K562 (cell line): ENCODE data around the gene CDC42EP5. TPM values are rescaled to one million over a fixed set of nuclear protein-coding genes. Genes with fewer than 3 reads are reported as not detected.
A peak's percentile ranks its signal among the peaks of the same experiment; 100 is the strongest.

Source experiments
- ATAC-seq: fragments of 200-7000 bp; cut with Tn5 transposase; 3 replicates; pipeline ENCODE4 v1.9.1; 2020; ENCODE audit warnings: moderate library complexity
- Bru-seq: library from RNA; stranded (reverse); fragments of 400-500 nt; gene quantifications from one replicate; lab custom pipeline; 2021; lab: Mats Ljungman, UMichigan
- BruChase-seq, 2 experiments: library from RNA; stranded (reverse); fragments of 400-500 nt; gene quantifications; one replicate each; lab custom pipeline; 2021; lab: Mats Ljungman, UMichigan
- BruUV-seq: library from RNA; stranded (reverse); fragments of 400-500 nt; replicated peaks from 2 replicates; lab custom pipeline; 2021; lab: Mats Ljungman, UMichigan
- CTCF ChIA-PET: fragments of 300-600 bp; formaldehyde crosslinking; extraction: SDS; loops from one replicate; lab custom pipeline; 2021; ENCODE audit warnings: low intra/inter-chr PET ratio; lab: Yijun Ruan, JAX
- POLR2A ChIA-PET: fragments of 300-600, 350-650 bp; sonication (Branson Sonifier 250); formaldehyde crosslinking; extraction: SDS; loops from one replicate; lab custom pipeline; 2021; ENCODE audit warnings: antibody characterized with exemption, inconsistent platforms; lab: Yijun Ruan, JAX
- DNase-seq, 4 experiments: peaks; one replicate each; pipeline versions ENCODE4 v3.0.0 to v3.0.0-alpha.2; 2011 to 2018; ENCODE audit warnings: low spot score in 3 of 4, mixed read lengths in 3 of 4; ENCODE audit errors: extremely low read depth in 1 of 4
- FAIRE-seq: peaks from 2 replicates; lab custom pipeline; 2011; peaks lifted over from hg19 to GRCh38; lab: Jason Lieb, UNC
- H2AFZ ChIP-seq: 2 replicates; pipeline ENCODE4 v1.6.0; 2011; ENCODE audit warnings: low read depth, low read length, control low read depth, inconsistent platforms
- H3K27ac ChIP-seq: fragments of 200-600 bp; 3 replicates; pipeline ENCODE4 v1.8.0; 2011; ENCODE audit warnings: low read depth, mild to moderate bottlenecking, control low read depth, inconsistent platforms, low read length, moderate library complexity, mixed read lengths; ENCODE audit errors: extremely low read depth
- H3K27me3 ChIP-seq, 2 experiments: fragments of 300-600 bp in 1 of 2; 2 replicates in 1 of 2; 3 replicates in 1 of 2; pipeline versions ENCODE4 v1.6.0 to v1.8.0; 2011; ENCODE audit warnings: inconsistent platforms in 2 of 2, low read length in 2 of 2, mild to moderate bottlenecking in 1 of 2, mixed read lengths in 1 of 2, moderate library complexity in 1 of 2; ENCODE audit not compliant: control insufficient read depth in 2 of 2, insufficient read depth in 2 of 2
- H3K36me3 ChIP-seq: fragments of 300-600 bp; 3 replicates; pipeline ENCODE4 v1.8.0; 2011; ENCODE audit warnings: mild to moderate bottlenecking, low read length, inconsistent platforms; ENCODE audit not compliant: control insufficient read depth, insufficient read depth
- H3K4me1 ChIP-seq, 2 experiments: fragments of 200-600 bp in 1 of 2; replicated peaks in 1 of 2; 2 replicates in 1 of 2; 3 replicates in 1 of 2; pipeline versions ENCODE4 v1.5.1 to v1.8.0; 2011; ENCODE audit warnings: inconsistent platforms in 2 of 2, low read length in 2 of 2, mild to moderate bottlenecking in 1 of 2, mixed read lengths in 1 of 2, moderate library complexity in 1 of 2; ENCODE audit not compliant: control insufficient read depth in 2 of 2, insufficient read depth in 2 of 2
- H3K4me2 ChIP-seq: 2 replicates; pipeline ENCODE4 v1.6.1; 2011; ENCODE audit warnings: low read length, control low read depth, inconsistent platforms, mixed read lengths; ENCODE audit not compliant: insufficient read depth
- H3K4me3 ChIP-seq: fragments of 200-600 bp; sonication (generic), shearing (Covaris generic); 2 replicates; pipeline ENCODE4 v1.5.1; 2016; ENCODE audit warnings: control low read depth, inconsistent platforms
- H3K79me2 ChIP-seq: fragments of 200-600 bp; 3 replicates; pipeline ENCODE4 v1.8.0; 2011; ENCODE audit warnings: low read length, inconsistent platforms; ENCODE audit not compliant: control insufficient read depth, insufficient read depth
- H3K9ac ChIP-seq, 2 experiments: 2 replicates each; pipeline versions ENCODE4 v1.6.0 to v1.6.1; 2011; ENCODE audit warnings: low read depth in 2 of 2, low read length in 2 of 2, control low read depth in 1 of 2, inconsistent platforms in 1 of 2, mild to moderate bottlenecking in 1 of 2, mixed read lengths in 1 of 2; ENCODE audit not compliant: insufficient read depth in 1 of 2
- H3K9me1 ChIP-seq: one replicate; pipeline ENCODE4 v1.6.0; 2011; ENCODE audit warnings: inconsistent platforms, mild to moderate bottlenecking, low read length, moderate library complexity; ENCODE audit not compliant: control insufficient read depth, insufficient read depth
- H3K9me3 ChIP-seq: replicated peaks from 2 replicates; pipeline ENCODE4 v1.5.1; 2011; ENCODE audit warnings: low read depth, low read length, inconsistent platforms; ENCODE audit not compliant: control insufficient read depth, insufficient read depth
- H4K20me1 ChIP-seq: replicated peaks from 2 replicates; pipeline ENCODE4 v1.6.1; 2011; ENCODE audit warnings: low read length, inconsistent platforms, mixed read lengths; ENCODE audit not compliant: control insufficient read depth, insufficient read depth
- BCOR ChIP-seq: fragments of 450-650 bp; IDR thresholded peaks from 2 replicates; pipeline ENCODE4 v1.6.1; 2016
- GABPB2 ChIP-seq: fragments of 250-450 bp; sonication (Bioruptor Pico); conservative IDR thresholded peaks from 2 replicates; pipeline ENCODE4 v1.5.1; 2021; ENCODE audit warnings: mild to moderate bottlenecking
- KLF6 ChIP-seq: fragments of 250-450 bp; sonication (Bioruptor Pico); IDR thresholded peaks from 2 replicates; pipeline ENCODE4 v1.4.0; 2020; ENCODE audit warnings: mild to moderate bottlenecking, moderate library complexity, borderline replicate concordance
- NRF1 ChIP-seq, 2 experiments: fragments of 450-650 bp; IDR thresholded peaks in 1 of 2; conservative IDR thresholded peaks in 1 of 2; 2 replicates each; pipeline ENCODE4 v1.6.1; 2014; ENCODE audit warnings: mild to moderate bottlenecking in 2 of 2
- POLR3G ChIP-seq: IDR thresholded peaks from 2 replicates; pipeline ENCODE4 v1.6.1; 2011; ENCODE audit not compliant: insufficient read length, insufficient replicate concordance; ENCODE audit errors: extremely low read depth
- PRMT5 ChIP-seq: sonication (generic); formaldehyde crosslinking; IDR thresholded peaks from 2 replicates; pipeline ENCODE4 v1.5.0; 2020; ENCODE audit warnings: missing genetic modification reagents
- PURB ChIP-seq: sonication (generic); formaldehyde crosslinking; IDR thresholded peaks from 2 replicates; pipeline ENCODE4 v1.9.0; 2021; ENCODE audit warnings: low read depth, mild to moderate bottlenecking, missing genetic modification reagents
- TAF9B ChIP-seq: fragments of 450-650 bp; IDR thresholded peaks from 2 replicates; pipeline ENCODE4 v1.6.1; 2018; ENCODE audit warnings: mild to moderate bottlenecking; ENCODE audit not compliant: partially characterized antibody
- VEZF1 ChIP-seq: fragments of 200-800 bp; sonication (Bioruptor generic); IDR thresholded peaks from 2 replicates; pipeline ENCODE4 v1.6.1; 2017; ENCODE audit warnings: missing genetic modification characterization, missing compliant biosample characterization
- WHSC1 ChIP-seq: IDR thresholded peaks from one replicate; pipeline ENCODE4 v1.6.1; 2012; ENCODE audit warnings: low read length, control low read depth, inconsistent platforms
- ZBTB7A ChIP-seq: IDR thresholded peaks from 2 replicates; pipeline ENCODE4 v1.6.1; 2011; ENCODE audit warnings: low read depth, mild to moderate bottlenecking, low read length, moderate library complexity, borderline replicate concordance; ENCODE audit not compliant: control insufficient read depth
- ZFP36 ChIP-seq: fragments of 150-350 bp; IDR thresholded peaks from 2 replicates; pipeline ENCODE4 v1.6.1; 2018; ENCODE audit warnings: low read length, low read depth; ENCODE audit not compliant: partially characterized antibody
- ZKSCAN1 ChIP-seq: fragments of 150-350 bp; IDR thresholded peaks from 2 replicates; pipeline ENCODE4 v1.6.1; 2016; ENCODE audit warnings: low read depth, low read length
- ZNF12 ChIP-seq: sonication (generic); formaldehyde crosslinking; IDR thresholded peaks from 2 replicates; pipeline ENCODE4 v1.4.0; 2020; ENCODE audit warnings: mild to moderate bottlenecking, missing genetic modification reagents
- ZNF277 ChIP-seq: fragments of 250-450 bp; sonication (Bioruptor Pico); IDR thresholded peaks from 2 replicates; pipeline ENCODE4 v1.8.0; 2022; ENCODE audit warnings: inconsistent platforms, mild to moderate bottlenecking, moderate library complexity, borderline replicate concordance
- WGBS: fragments of 100-300 bp; shearing (Covaris generic); methylation state at CpG from one replicate; pipeline ENCODE4 v1.1.6; 2016; ENCODE audit warnings: low coverage, mixed read lengths; ENCODE audit not compliant: insufficient coverage; ENCODE audit errors: missing lambda C conversion rate; 5-methylcytosine and 5-hydroxymethylcytosine counted together
- in situ Hi-C: fragments of 300-500 bp; cut with MboI; formaldehyde crosslinking; loops from 4 replicates; pipeline ENCODE4 v1.15.0; 2018; ENCODE audit warnings: inconsistent platforms, mixed read lengths
- intact Hi-C: fragments of 100-400 bp; cut with micrococcal nuclease; formaldehyde crosslinking; loops from 2 replicates; pipeline ENCODE4 v1.14.2; 2022
- long read RNA-seq, 3 experiments: library from polyadenylated mRNA in 2 of 3; library from RNA in 1 of 3; unstranded in 2 of 3; stranded (forward) in 1 of 3; transcript quantifications; one replicate each; pipeline ENCODE4 v2.0.0, GENCODE V29; 2019 to 2022
- polyA minus RNA-seq, 3 experiments: library from RNA; depleted of rRNA, polyadenylated mRNA; stranded (reverse); fragments of >200 nt; gene quantifications; 2 replicates each; pipeline ENCODE4 v1.2.3, GENCODE V29; 2011
- polyA plus RNA-seq, 8 experiments: library from polyadenylated mRNA; depleted of rRNA in 4 of 8; stranded (reverse) in 5 of 8; unstranded in 3 of 8; fragments of >200 nt; fragmentation: Nextera tagmentation in 2 of 8; fragmentation: Illumina TruSeq in 1 of 8; extraction: Ambion mirVana in 2 of 8; extraction: Trizol in 1 of 8; gene quantifications; 2 replicates each; pipeline versions ENCODE4 v1.2.1 to v1.2.3, GENCODE V29; 2011 to 2014; ENCODE audit warnings: inconsistent platforms in 1 of 8, missing spikeins in 1 of 8
- total RNA-seq, 7 experiments: library from RNA; depleted of rRNA in 6 of 7; stranded (reverse); fragments of >200 nt in 6 of 7; fragmentation: Illumina TruSeq in 2 of 7; extraction: Trizol in 2 of 7; gene quantifications; 2 replicates each; pipeline versions ENCODE4 v1.2.1 to v1.2.3, GENCODE V29; 2011 to 2021; ENCODE audit warnings: low replicate concordance in 1 of 7

The CDC42EP5 gene
- total RNA-seq (2011; cell fraction: chromatin; rRNA removed; ENCODE audit: low replicate concordance) = not detected in 2 replicates
- not detected in 2 replicates for total RNA-seq (2011; cell fraction: nucleolus; rRNA removed)
- not detected in 2 replicates for total RNA-seq (2011; cell fraction: nucleoplasm; rRNA removed)
- total RNA-seq (2014; rRNA removed) = not detected in 2 replicates
- not detected in 2 replicates for total RNA-seq (2014; rRNA removed; fragmentation: Illumina TruSeq; extraction: Trizol)
- total RNA-seq (2015; rRNA removed; fragmentation: Illumina TruSeq; extraction: Trizol) = not detected in 2 replicates
- total RNA-seq (2021) = 0.29 and 0.38 TPM in 2 replicates
- 0.09 and 0.15 TPM in 2 replicates for polyA plus RNA-seq (2011; rRNA removed)
- 0.67 TPM in 1 of 2 replicates, not detected in the other for polyA plus RNA-seq (2011; cell fraction: cytosol; rRNA removed)
- polyA plus RNA-seq (2011; cell fraction: nucleus; rRNA removed) = 0.14 and 0.54 TPM in 2 replicates
- 0.32 and 0.38 TPM in 2 replicates for polyA plus RNA-seq (2012)
- polyA plus RNA-seq (2014; fragmentation: Illumina TruSeq; extraction: Trizol) = not detected in 2 replicates
- not detected for polyA plus RNA-seq (2014; fragmentation: Nextera tagmentation; extraction: Ambion mirVana)
- 0.96 TPM in 1 of 2 replicates, not detected in the other for polyA plus RNA-seq (2014; rRNA removed)
- polyA minus RNA-seq (2011; rRNA and poly(A)+ RNA removed) = not detected in 2 replicates
- not detected in 2 replicates for polyA minus RNA-seq (2011; cell fraction: cytosol; rRNA and poly(A)+ RNA removed)
- not detected in 2 replicates for polyA minus RNA-seq (2011; cell fraction: nucleus; rRNA and poly(A)+ RNA removed)
- Bru-seq, nascent RNA = percentile 22 among the genes with signal in this experiment
- BruChase-seq, experiment 1, labeled RNA remaining after a 2-hour chase = not detected
- BruChase-seq, experiment 2, labeled RNA remaining after a 6-hour chase = not detected
- long read RNA-seq, experiment 1 = 0 reads
- long read RNA-seq, experiment 2 = 0 reads
- long read RNA-seq, experiment 3 = 0 reads

GRCh38 chr19:54473071-54473891 lies at the start of gene CDC42EP5:
CDC42EP5 (minus strand) TSS chr19:54473296; CDS start chr19:54465547, 7,749 bp downstream.
- no peaks in the 10 kb centered on the region for H3K9me1 ChIP-seq
- 0 out of 2 replicates have a peak within 1 kb of the TSS, but pooled peaks have one; percentile 45 for H2AFZ ChIP-seq
- in situ Hi-C loops = no loop called here
- 0 out of 2 replicates have a peak, but pooled peaks cover 5% of the 10 kb centered on the region for H4K20me1 ChIP-seq
- H3K36me3 ChIP-seq = no peaks in the 10 kb centered on the region
- H3K27ac ChIP-seq = no peak within 1 kb of the TSS
- H3K9ac ChIP-seq = peak within 1 kb of the TSS in 1 of 2 experiments; percentile 13; a peak in 1 of 4 replicates
- FAIRE-seq (no peak), DNase-seq (peak; percentile 43 to 58 (median 52)), ATAC-seq (peak; percentile 77)
- POLR2A ChIA-PET = interaction anchor here (0.5 to 1.2 kb wide), 4 partner anchors 10 to 848 kb away, joined by 3 to 15 read pairs (median 4); partner anchors contain the start of gene LENG9
- peaks cover 13 to 42% of the 10 kb centered on the region in 2 experiments for H3K27me3 ChIP-seq
- WGBS = 4% methylated on average over 7 of the region's 14 CpGs
- no peaks in the 10 kb centered on the region for H3K9me3 ChIP-seq
- peaks cover 0 to 20% of the 10 kb centered on the region in 2 experiments; a peak in 2 of 5 replicates for H3K4me1 ChIP-seq
- intact Hi-C loops = no loop called here
- no peak within 1 kb of the TSS for H3K4me2 ChIP-seq
- CTCF ChIA-PET = no interaction called here
- no peak within 1 kb of the TSS for H3K4me3 ChIP-seq
- no peaks in the 10 kb centered on the region for H3K79me2 ChIP-seq
- BruUV-seq = no TSS peak
- TF ChIP-seq WHSC1 = no peak
- no peak for TF ChIP-seq GABPB2
- TF ChIP-seq ZKSCAN1 = no peak
- TF ChIP-seq NRF1 (conservative IDR thresholded peaks at IDR 0.05 in 1 of 2, IDR thresholded peaks at IDR 0.05 in 1 of 2) = peak in 1 of 2 experiments; percentile 16; a peak in 1 of 4 replicates
- no peak for TF ChIP-seq PURB (CRISPR knock-in tag)
- TF ChIP-seq BCOR = no peak
- TF ChIP-seq VEZF1 (CRISPR knock-in tag) = peak; percentile 41
- TF ChIP-seq ZBTB7A = peak; percentile 57; the same call in 1 of the 2 replicates
- TF ChIP-seq PRMT5 = no peak
- TF ChIP-seq ZFP36 = no peak
- TF ChIP-seq ZNF277 = no peak
- no peak for TF ChIP-seq KLF6 (CRISPR knock-in tag)
- no peak for TF ChIP-seq POLR3G
- no peak for TF ChIP-seq TAF9B
- no peak for TF ChIP-seq ZNF12
